Prostate gland (tissue), 2 donors: ENCODE measurements around the gene MAMDC2. TPM values are rescaled to one million over a fixed set of nuclear protein-coding genes. Genes with fewer than 3 reads are reported as not detected.

ENCODE experiments used
- DNase-seq: peaks from one replicate; pipeline ENCODE4 v3.0.0-alpha.2; 2019; ENCODE audit warnings: low spot score
- H3K27ac ChIP-seq, 2 donors: fragments of 200-600 bp; sonication (generic); 2 replicates each; pipeline ENCODE4 v1.5.1; 2017 to 2019
- H3K27me3 ChIP-seq: fragments of 200-600 bp; sonication (generic); replicated peaks from 2 replicates; pipeline ENCODE4 v1.5.1; 2019; ENCODE audit not compliant: insufficient read depth
- H3K36me3 ChIP-seq, 2 donors: fragments of 200-600 bp; sonication (generic); 1 replicate in 1 of 2; 2 replicates in 1 of 2; pipeline versions ENCODE4 v1.5.1 to v1.8.1; 2017 to 2019
- H3K4me1 ChIP-seq: fragments of 200-600 bp; sonication (generic); replicated peaks from 2 replicates; pipeline ENCODE4 v1.5.1; 2019
- H3K4me3 ChIP-seq, 2 donors: fragments of 200-600 bp; sonication (generic); 2 replicates each; pipeline ENCODE4 v1.5.1; 2017 to 2019
- H3K9me3 ChIP-seq: fragments of 200-600 bp; sonication (generic); 2 replicates; pipeline ENCODE4 v1.5.1; 2017
- CTCF ChIP-seq, 4 experiments: fragments of 200-600 bp in 2 of 4; fragments of 450-650 bp in 2 of 4; sonication (generic) in 2 of 4; IDR thresholded peaks; 1 replicate in 3 of 4; 2 replicates in 1 of 4; pipeline ENCODE4 v1.5.1; 2016 to 2019; ENCODE audit warnings: antibody characterized with exemption in 4 of 4, mild to moderate bottlenecking in 2 of 4, moderate library complexity in 2 of 4
- POLR2A ChIP-seq: fragments of 450-650 bp; IDR thresholded peaks from one replicate; pipeline ENCODE4 v1.6.1; 2016; ENCODE audit warnings: antibody characterized with exemption, mild to moderate bottlenecking
- POLR2AphosphoS5 ChIP-seq: sonication (generic); formaldehyde crosslinking; IDR thresholded peaks from one replicate; pipeline ENCODE4 v1.6.1; 2017; ENCODE audit warnings: antibody characterized with exemption
- WGBS: methylation state at CpG from one replicate; pipeline ENCODE4 v1.1.5; 2018; 5-methylcytosine and 5-hydroxymethylcytosine counted together
- intact Hi-C: fragments of 100-400 bp; cut with DNase I; formaldehyde crosslinking; loops from one replicate; pipeline ENCODE4 v1.14.2; 2022
- total RNA-seq, 2 donors: library from RNA; depleted of rRNA; stranded (reverse); fragments of >200 nt; gene quantifications; one replicate each; pipeline ENCODE4 v1.1.0, GENCODE V29; 2016

MAMDC2 gene
- total RNA-seq, 2 donors from 2014 or later, result 4.2 to 33.8 TPM

DNA sequence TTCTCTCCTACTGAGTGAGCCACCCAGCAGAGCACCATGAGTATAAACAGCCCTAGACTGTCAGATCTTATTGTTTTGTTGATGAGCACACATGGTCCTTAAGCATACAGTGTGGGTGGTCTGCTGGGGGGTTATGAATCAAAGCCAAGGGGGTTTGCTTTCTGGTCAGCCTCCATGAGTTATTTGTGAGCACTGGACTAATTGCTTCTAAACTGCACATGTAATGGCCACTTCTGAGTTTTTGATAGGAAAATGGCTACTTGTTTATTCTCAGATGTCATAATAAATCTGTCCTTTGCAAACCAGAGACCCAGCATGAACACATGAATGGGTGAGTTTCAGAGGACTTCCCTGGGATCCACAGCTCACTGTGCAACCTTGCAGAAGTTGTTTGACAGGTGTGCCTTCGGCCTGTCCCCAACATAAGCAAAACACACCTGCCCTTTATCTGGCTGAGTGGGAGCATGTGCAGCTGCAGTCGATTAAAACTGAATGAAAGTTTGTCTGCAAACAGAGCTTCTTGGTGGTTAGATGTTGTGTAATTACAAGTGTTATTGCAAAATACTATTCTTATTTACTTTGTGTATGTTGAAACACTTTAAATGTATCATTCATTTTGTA, 35.9 kb downstream of the MAMDC2 start:
- H3K9me3 ChIP-seq, result no peaks in the 10 kb centered on the region
- no peak for DNase-seq
- no peaks in the 10 kb centered on the region for H3K27me3 ChIP-seq
- no peaks in the 10 kb centered on the region for H3K4me1 ChIP-seq
- no peak for TF ChIP-seq POLR2A
- TF ChIP-seq CTCF (IDR thresholded peaks at IDR 0.05), result no peak
- TF ChIP-seq POLR2AphosphoS5, result no peak
- peak overlapping the region in 1 of 2 donors; percentile 6 for H3K27ac ChIP-seq
- intact Hi-C loops, result loop anchor here (5.0 to 10.0 kb wide), 2 partner anchors 32 to 405 kb away; no protein-coding TSS in a partner anchor
- H3K4me3 ChIP-seq, result no peak overlapping the region
- WGBS, result 38% methylated on average over 2 of the region's 2 CpGs
- no peaks in the 10 kb centered on the region for H3K36me3 ChIP-seq

- Histone ChIP-seq H3K4me1 (no peaks in the 10 kb centered on the region), H3K27me3 (no peaks in the 10 kb centered on the region), H3K36me3 (no peaks in the 10 kb centered on the region), H3K9me3 (no peaks in the 10 kb centered on the region), H3K27ac (peak overlapping the region in 1 of 2 donors; percentile 3), H3K4me3 (no peak overlapping the region)
- intact Hi-C loops, result loop anchor here (5.0 kb wide), 1 partner anchor 33 kb away; no protein-coding TSS in a partner anchor
- no peak for DNase-seq
- TF ChIP-seq POLR2AphosphoS5 (peak; percentile 27), CTCF (IDR thresholded peaks at IDR 0.05) (no peak)
- 19% methylated on average over 5 of the region's 5 CpGs for WGBS
Measured at GRCh38 chr9:70080481-70081119, 37.0 kb downstream of the MAMDC2 start.

DNA sequence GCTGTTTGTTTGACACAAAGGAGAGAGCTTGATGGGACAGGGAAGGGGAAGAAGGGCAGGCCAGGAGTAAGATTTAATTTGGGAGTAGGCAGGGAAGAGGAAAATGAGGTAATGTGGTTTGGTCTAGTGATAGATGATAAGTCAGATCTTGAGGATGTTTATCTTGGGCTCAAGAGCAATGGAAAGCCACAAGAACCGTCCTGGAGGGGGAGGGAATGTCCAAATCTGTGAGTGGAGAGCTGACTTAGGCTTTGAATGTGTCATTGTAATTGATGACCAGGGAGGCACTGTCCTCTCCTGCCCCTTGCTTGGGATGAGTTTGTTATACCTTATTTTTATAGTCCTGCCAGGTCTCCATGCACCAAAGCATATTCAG, 37.5 kb downstream of the MAMDC2 start:
- Histone ChIP-seq H3K27ac (peak overlapping the region in 1 of 2 donors; percentile 3), H3K36me3 (no peaks in the 10 kb centered on the region), H3K27me3 (no peaks in the 10 kb centered on the region), H3K9me3 (no peaks in the 10 kb centered on the region), H3K4me1 (no peaks in the 10 kb centered on the region), H3K4me3 (no peak overlapping the region)
- DNase-seq, result no peak
- no peak for TF ChIP-seq POLR2AphosphoS5
- intact Hi-C loops, result loop anchor here (5.0 kb wide), 1 partner anchor 34 kb away; no protein-coding TSS in a partner anchor
- WGBS, result 6% methylated on average over 1 of the region's 1 CpG

- Histone ChIP-seq H3K4me3 (no peak overlapping the region), H3K4me1 (no peaks in the 10 kb centered on the region), H3K27me3 (no peaks in the 10 kb centered on the region), H3K27ac (no peak overlapping the region), H3K9me3 (no peaks in the 10 kb centered on the region), H3K36me3 (no peaks in the 10 kb centered on the region)
- DNase-seq, result peak; percentile 8
- intact Hi-C loops, result loop anchor here (5.0 kb wide), 1 partner anchor 36 kb away; no protein-coding TSS in a partner anchor
- no peak for TF ChIP-seq POLR2A
- TF ChIP-seq POLR2AphosphoS5, result no peak
- TF ChIP-seq CTCF (IDR thresholded peaks at IDR 0.05), result no peak
- 12% methylated on average over 1 of the region's 1 CpG for WGBS
Measured at GRCh38 chr9:70083429-70083828, 39.8 kb downstream of the MAMDC2 start.

DNA sequence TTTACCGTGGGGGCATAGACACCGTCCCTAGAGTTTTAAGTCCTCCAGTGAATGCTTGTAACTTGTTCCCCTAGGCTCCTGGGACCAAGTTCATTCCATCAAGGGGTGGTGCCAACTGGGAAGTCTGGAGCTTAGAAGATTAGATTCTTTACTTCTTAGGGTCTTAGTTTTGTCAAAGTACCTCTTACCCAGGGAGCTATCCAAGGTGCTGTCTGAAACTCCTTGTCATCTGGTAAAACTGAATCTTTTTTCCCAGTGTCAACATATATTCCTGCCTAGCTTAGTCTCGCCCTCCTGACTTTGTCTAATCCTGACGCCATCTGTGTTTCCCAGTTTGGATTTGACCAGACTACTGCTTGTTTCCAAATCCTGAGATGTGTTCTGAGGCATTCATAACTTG, 41.6 kb downstream of the MAMDC2 start:
- TF ChIP-seq POLR2A, result no peak
- no peak for TF ChIP-seq CTCF (IDR thresholded peaks at IDR 0.05)
- no peak for TF ChIP-seq POLR2AphosphoS5
- H3K4me1 ChIP-seq, result no peaks in the 10 kb centered on the region
- no peak overlapping the region for H3K27ac ChIP-seq
- no peaks in the 10 kb centered on the region for H3K27me3 ChIP-seq
- intact Hi-C loops, result no loop called here
- DNase-seq, result no peak
- no peaks in the 10 kb centered on the region for H3K36me3 ChIP-seq
- H3K4me3 ChIP-seq, result no peak overlapping the region
- WGBS, result 48% methylated on average over 4 of the region's 4 CpGs
- no peaks in the 10 kb centered on the region for H3K9me3 ChIP-seq
